Upper lobe of left lung (tissue), 4 donors: ENCODE measurements around the gene ZNF500.

ENCODE experiments used
- CTCF ChIP-seq, 6 experiments: fragments of 450-650 bp in 4 of 6; fragments of 200-600 bp in 2 of 6; sonication (generic) in 2 of 6; IDR thresholded peaks; one replicate each; pipeline ENCODE4 v1.5.1; 2016 to 2019; ENCODE audit warnings: antibody characterized with exemption in 6 of 6
- POLR2AphosphoS5 ChIP-seq, 2 donors: sonication (generic); formaldehyde crosslinking; IDR thresholded peaks; one replicate each; pipeline ENCODE4 v1.5.1; 2017; ENCODE audit warnings: antibody characterized with exemption in 2 of 2

DNA sequence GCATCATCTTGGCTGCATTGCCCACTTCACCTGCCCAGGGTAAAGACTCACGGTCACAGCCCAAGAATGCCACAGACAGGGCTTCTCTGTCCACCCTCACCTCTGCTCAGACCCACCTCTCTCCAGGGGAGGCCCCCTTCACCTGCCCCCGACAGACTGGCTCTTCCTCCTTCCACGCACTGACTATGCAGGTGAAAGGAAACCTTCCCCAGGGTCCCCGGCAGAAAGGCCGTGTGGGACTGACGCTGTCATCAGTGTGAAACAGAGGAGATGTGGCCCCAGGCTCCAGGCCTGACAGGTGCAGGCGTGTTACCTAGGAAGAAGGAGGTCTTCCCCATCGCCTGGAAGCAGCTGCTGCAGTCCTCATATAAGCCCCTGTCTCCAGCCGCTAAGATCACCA is 44.8 kb upstream of the ZNF500 start:
- TF ChIP-seq CTCF (IDR thresholded peaks at IDR 0.05) (no peak), POLR2AphosphoS5 (IDR thresholded peaks at IDR 0.05) (no peak)
